Right lobe of liver (tissue), 6 donors: Measurements from ENCODE around the gene SLC5A9. TPM values are rescaled to one million over a fixed set of nuclear protein-coding genes. Genes with fewer than 3 reads are reported as not detected.
A peak's percentile ranks its signal among the peaks of the same experiment; 100 is the strongest.

ENCODE experiments used
- ATAC-seq, 4 donors: fragments of 200-7000 bp; cut with Tn5 transposase; one replicate each; pipeline ENCODE4 v1.9.1; 2020; ENCODE audit warnings: mild to moderate bottlenecking in 4 of 4, moderate library complexity in 4 of 4
- DNase-seq, 3 donors: peaks; one replicate each; pipeline ENCODE4 v3.0.0-alpha.2; 2020
- H3K27ac ChIP-seq, 3 donors: fragments of 200-600 bp; one replicate each; pipeline ENCODE4 v1.8.0; 2022
- H3K27me3 ChIP-seq, 2 donors: fragments of 200-600 bp; one replicate each; pipeline ENCODE4 v1.8.0; 2022
- H3K36me3 ChIP-seq, 4 donors: fragments of 200-600 bp; sonication (generic) in 1 of 4; one replicate each; pipeline versions ENCODE4 v1.5.1 to v1.8.0; 2017 to 2022; ENCODE audit warnings: control low read depth in 1 of 4
- H3K4me1 ChIP-seq, 4 donors: fragments of 200-600 bp; sonication (generic) in 1 of 4; one replicate each; pipeline versions ENCODE4 v1.5.1 to v1.8.0; 2017 to 2022; ENCODE audit warnings: control low read depth in 1 of 4
- H3K4me3 ChIP-seq, 3 donors: fragments of 200-600 bp; one replicate each; pipeline ENCODE4 v1.8.0; 2022
- H3K9me3 ChIP-seq, 4 donors: fragments of 200-600 bp; sonication (generic) in 1 of 4; one replicate each; pipeline versions ENCODE4 v1.5.1 to v1.8.0; 2017 to 2022; ENCODE audit warnings: control low read depth in 1 of 4
- CTCF ChIP-seq, 4 donors: fragments of 200-600 bp in 3 of 4; fragments of 450-650 bp in 1 of 4; IDR thresholded peaks; one replicate each; pipeline versions ENCODE4 v1.5.1 to v1.8.0; 2016 to 2022; ENCODE audit warnings: antibody characterized with exemption in 4 of 4, mild to moderate bottlenecking in 2 of 4
- POLR2A ChIP-seq: fragments of 450-650 bp; IDR thresholded peaks from one replicate; pipeline ENCODE4 v1.6.1; 2017; ENCODE audit warnings: antibody characterized with exemption, mild to moderate bottlenecking
- WGBS: methylation state at CpG from one replicate; pipeline ENCODE4 v1.1.6; 2018; ENCODE audit warnings: low coverage, low lambda C conversion rate; ENCODE audit not compliant: insufficient coverage; ENCODE audit errors: missing lambda C conversion rate; 5-methylcytosine and 5-hydroxymethylcytosine counted together
- intact Hi-C, 2 donors: fragments of 100-400 bp; cut with DNase I; formaldehyde crosslinking; loops; one replicate each; pipeline versions ENCODE4 v1.11.2 to v1.14.1; 2022
- total RNA-seq, 6 experiments: library from RNA; depleted of rRNA in 2 of 6; stranded (reverse); fragments of >200 nt in 2 of 6; fragmentation: NEBNext Ultra II Directional in 3 of 6; extraction: Animal tissue kit (Norgen Biotek cat#: 25700) in 3 of 6; gene quantifications; one replicate each; pipeline versions ENCODE4 v1.1.0 to v1.2.4, GENCODE V29; 2016 to 2023
- donor health status: DM: no; HTN: yes; CAD: no.
- donor health status: DM: no; HTN: no; CAD: no.
- donor health status: DM: no; HTN: no; CAD: no.
- donor health status: DM: no; HTN: yes; CAD: no.
- donor health status: DM: no; HTN: yes; CAD: no.

The SLC5A9 gene
- total RNA-seq, 6 experiments from 2014 or later = 8.5 to 16.9 (median 11.8) TPM

GRCh38 chr1:48251323-48251722 is 28.8 kb downstream of the SLC5A9 start:
- no peak for TF ChIP-seq CTCF (IDR thresholded peaks at IDR 0.05)
- no peak for TF ChIP-seq POLR2A
- DNase-seq (no peak), ATAC-seq (no peak)
- no peak overlapping the region for H3K27ac ChIP-seq
- H3K4me3 ChIP-seq = no peak overlapping the region
- intact Hi-C loops = no loop called here
- no peaks in the 10 kb centered on the region for H3K9me3 ChIP-seq
- peaks cover 0 to 3% (median 0%) of the 10 kb centered on the region in 4 donors for H3K4me1 ChIP-seq
- no peaks in the 10 kb centered on the region for H3K27me3 ChIP-seq
- 89% methylated on average over 1 of the region's 2 CpGs for WGBS
- H3K36me3 ChIP-seq = no peaks in the 10 kb centered on the region

GRCh38 chr1:48251821-48252220 is 29.3 kb downstream of the SLC5A9 start:
- Histone ChIP-seq H3K4me1 (peaks cover 0 to 3% (median 0%) of the 10 kb centered on the region in 4 donors), H3K27ac (no peak overlapping the region), H3K4me3 (no peak overlapping the region), H3K27me3 (no peaks in the 10 kb centered on the region), H3K9me3 (no peaks in the 10 kb centered on the region), H3K36me3 (no peaks in the 10 kb centered on the region)
- TF ChIP-seq POLR2A (no peak), CTCF (IDR thresholded peaks at IDR 0.05) (no peak)
- WGBS = 82% methylated on average over 3 of the region's 3 CpGs
- no peak for ATAC-seq
- no peak for DNase-seq
- intact Hi-C loops = no loop called here

- Histone ChIP-seq H3K27ac (no peak overlapping the region), H3K4me3 (no peak overlapping the region), H3K9me3 (no peaks in the 10 kb centered on the region), H3K36me3 (no peaks in the 10 kb centered on the region), H3K4me1 (peaks cover 0 to 3% (median 0%) of the 10 kb centered on the region in 4 donors), H3K27me3 (no peaks in the 10 kb centered on the region)
- intact Hi-C loops = no loop called here
- TF ChIP-seq CTCF (IDR thresholded peaks at IDR 0.05) = no peak
- no peak for TF ChIP-seq POLR2A
- DNase-seq (no peak), ATAC-seq (peak; percentile 54 to 96 (median 81))
- WGBS = 56% methylated on average over 1 of the region's 1 CpG
These were observed 31.7 kb downstream of the SLC5A9 start for GRCh38 chr1:48254254-48254653.

GRCh38 chr1:48258106-48258505 is 35.6 kb downstream of the SLC5A9 start:
- no peak overlapping the region for H3K27ac ChIP-seq
- no peaks in the 10 kb centered on the region for H3K9me3 ChIP-seq
- H3K27me3 ChIP-seq = no peaks in the 10 kb centered on the region
- H3K36me3 ChIP-seq = no peaks in the 10 kb centered on the region
- H3K4me3 ChIP-seq = no peak overlapping the region
- WGBS = no CpG with 5 or more reads among the region's 1 CpG
- TF ChIP-seq CTCF (IDR thresholded peaks at IDR 0.05) = no peak
- intact Hi-C loops = no loop called here
- ATAC-seq (no peak), DNase-seq (no peak)
- peaks cover 0 to 3% (median 0%) of the 10 kb centered on the region in 4 donors for H3K4me1 ChIP-seq

- H3K9me3 ChIP-seq = no peaks in the 10 kb centered on the region
- no peak for TF ChIP-seq POLR2A
- ATAC-seq (no peak), DNase-seq (no peak)
- no peak overlapping the region for H3K4me3 ChIP-seq
- H3K27ac ChIP-seq = no peak overlapping the region
- intact Hi-C loops = no loop called here
- H3K27me3 ChIP-seq = no peaks in the 10 kb centered on the region
- no peaks in the 10 kb centered on the region for H3K36me3 ChIP-seq
- no peaks in the 10 kb centered on the region for H3K4me1 ChIP-seq
These were observed 39.4 kb downstream of the SLC5A9 start for GRCh38 chr1:48261881-48262400.
